Stomach (tissue), 9 donors: ENCODE measurements around the gene KANK2. TPM values are rescaled to one million over a fixed set of nuclear protein-coding genes. Genes with fewer than 3 reads are reported as not detected.

Experiments
- DNase-seq, 2 donors: peaks; one replicate each; pipeline versions ENCODE4 v3.0.0 to v3.0.0-alpha.2; 2013 to 2019
- H3K27ac ChIP-seq, 5 donors: fragments of 200-600 bp in 4 of 5; sonication (generic) in 4 of 5; one replicate each; pipeline ENCODE4 v1.5.1; 2013 to 2019; ENCODE audit warnings: mild to moderate bottlenecking in 1 of 5, moderate library complexity in 1 of 5
- H3K27me3 ChIP-seq, 3 donors: fragments of 200-600 bp; sonication (generic); one replicate each; pipeline ENCODE4 v1.5.1; 2017 to 2019; ENCODE audit warnings: mixed run types in 1 of 3
- H3K36me3 ChIP-seq, 4 donors: fragments of 200-600 bp; sonication (generic); 1 replicate in 3 of 4; 2 replicates in 1 of 4; pipeline ENCODE4 v1.5.1; 2016 to 2019
- H3K4me1 ChIP-seq, 4 donors: fragments of 200-600 bp; sonication (generic); one replicate each; pipeline ENCODE4 v1.5.1; 2016 to 2019
- H3K4me3 ChIP-seq, 4 donors: fragments of 200-600 bp; sonication (generic) in 3 of 4; one replicate each; pipeline ENCODE4 v1.5.1; 2016 to 2019; ENCODE audit warnings: mild to moderate bottlenecking in 1 of 4
- H3K9me3 ChIP-seq, 4 donors: fragments of 200-600 bp; sonication (generic); one replicate each; pipeline ENCODE4 v1.5.1; 2016 to 2019
- EP300 ChIP-seq: sonication (generic); formaldehyde crosslinking; IDR thresholded peaks from one replicate; pipeline ENCODE4 v1.6.1; 2017; ENCODE audit warnings: antibody characterized with exemption
- POLR2A ChIP-seq, 4 donors: fragments of 450-650 bp; IDR thresholded peaks; one replicate each; pipeline ENCODE4 v1.6.1; 2016; ENCODE audit warnings: antibody characterized with exemption in 4 of 4, control low read depth in 2 of 4, mild to moderate bottlenecking in 1 of 4, moderate library complexity in 1 of 4
- POLR2AphosphoS5 ChIP-seq, 3 donors: sonication (generic); formaldehyde crosslinking; IDR thresholded peaks; one replicate each; pipeline ENCODE4 v1.6.1; 2016; ENCODE audit warnings: antibody characterized with exemption in 3 of 3
- WGBS, 5 donors: extraction: QIAGEN DNeasy Blood & Tissue Kit in 3 of 5; methylation state at CpG; one replicate each; pipeline versions ENCODE4 v1.1.5 to v1.1.7; 2013 to 2018; 5-methylcytosine and 5-hydroxymethylcytosine counted together
- intact Hi-C: fragments of 100-400 bp; cut with DNase I; formaldehyde crosslinking; loops from one replicate; pipeline ENCODE4 v1.15.1; 2023; ENCODE audit warnings: low total_unique reads
- polyA plus RNA-seq, 3 donors: library from polyadenylated mRNA; stranded (reverse); fragments of 200-250 nt; gene quantifications; one replicate each; pipeline ENCODE4 v1.2.3, GENCODE V29; 2013
- total RNA-seq, 5 donors: library from RNA; depleted of rRNA; stranded (reverse); fragments of >200 nt; gene quantifications; one replicate each; pipeline versions ENCODE4 v1.1.0 to v1.2.3, GENCODE V29; 2014 to 2016
- TF ChIP-seq, protein P1 (sequence below), 7 experiments: fragments of 450-650 bp in 4 of 7; fragments of 200-600 bp in 3 of 7; sonication (generic) in 3 of 7; IDR thresholded peaks; one replicate each; pipeline ENCODE4 v1.5.1; 2016 to 2019; ENCODE audit warnings: antibody characterized with exemption in 7 of 7, control low read depth in 2 of 7, mild to moderate bottlenecking in 1 of 7
- donor health status: healthy with polysubstance abuse.
- donor health status: Bipolar disorder and iron deficiency.
- donor health status: healthy.

KANK2 gene
- total and polyA plus RNA-seq, 8 donors, result 82.4 to 415 (median 174) TPM

DNA sequence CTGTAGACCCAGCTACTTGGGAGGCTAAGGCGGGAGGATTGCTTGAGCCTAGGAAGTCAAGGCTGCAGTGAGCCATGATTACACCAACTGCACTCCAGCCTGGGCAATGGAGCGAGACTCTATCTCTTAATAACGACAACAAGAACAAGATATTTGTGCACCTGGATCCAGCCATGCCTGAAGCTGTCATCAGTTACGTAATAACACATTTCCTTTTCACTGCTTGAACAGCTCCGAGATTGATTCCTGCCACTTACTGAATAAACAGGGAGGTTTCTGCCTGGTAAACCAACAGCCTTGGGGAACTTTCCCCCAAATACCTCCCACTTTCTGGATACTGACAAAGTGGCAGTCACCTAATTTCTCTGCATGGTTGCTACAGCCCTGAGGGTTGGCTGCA is 5.4 kb downstream of the KANK2 start:
- peak overlapping the region in 4 of 5 donors; percentile 68 to 98 (median 82) for H3K27ac ChIP-seq
- 66 to 89% (median 77%) methylated on average over 5 of the region's 5 CpGs for WGBS, 5 donors
- intact Hi-C loops, result no loop called here
- peak overlapping the region in 1 of 4 donors; percentile 10 for H3K4me3 ChIP-seq
- H3K4me1 ChIP-seq, result peaks cover 68 to 99% (median 89%) of the 10 kb centered on the region in 4 donors
- no peak for DNase-seq
- H3K27me3 ChIP-seq, result no peaks in the 10 kb centered on the region
- H3K36me3 ChIP-seq, result peaks cover 29 to 64% (median 46%) of the 10 kb centered on the region in 4 donors
- H3K9me3 ChIP-seq, result no peaks in the 10 kb centered on the region
- TF ChIP-seq POLR2A (IDR thresholded peaks at IDR 0.05) (no peak), EP300 (no peak), POLR2AphosphoS5 (IDR thresholded peaks at IDR 0.05) (no peak)
- TF ChIP-seq, protein P1, sequence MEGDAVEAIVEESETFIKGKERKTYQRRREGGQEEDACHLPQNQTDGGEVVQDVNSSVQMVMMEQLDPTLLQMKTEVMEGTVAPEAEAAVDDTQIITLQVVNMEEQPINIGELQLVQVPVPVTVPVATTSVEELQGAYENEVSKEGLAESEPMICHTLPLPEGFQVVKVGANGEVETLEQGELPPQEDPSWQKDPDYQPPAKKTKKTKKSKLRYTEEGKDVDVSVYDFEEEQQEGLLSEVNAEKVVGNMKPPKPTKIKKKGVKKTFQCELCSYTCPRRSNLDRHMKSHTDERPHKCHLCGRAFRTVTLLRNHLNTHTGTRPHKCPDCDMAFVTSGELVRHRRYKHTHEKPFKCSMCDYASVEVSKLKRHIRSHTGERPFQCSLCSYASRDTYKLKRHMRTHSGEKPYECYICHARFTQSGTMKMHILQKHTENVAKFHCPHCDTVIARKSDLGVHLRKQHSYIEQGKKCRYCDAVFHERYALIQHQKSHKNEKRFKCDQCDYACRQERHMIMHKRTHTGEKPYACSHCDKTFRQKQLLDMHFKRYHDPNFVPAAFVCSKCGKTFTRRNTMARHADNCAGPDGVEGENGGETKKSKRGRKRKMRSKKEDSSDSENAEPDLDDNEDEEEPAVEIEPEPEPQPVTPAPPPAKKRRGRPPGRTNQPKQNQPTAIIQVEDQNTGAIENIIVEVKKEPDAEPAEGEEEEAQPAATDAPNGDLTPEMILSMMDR (IDR thresholded peaks at IDR 0.05), result no peak

GRCh38 chr19:11191273-11191755 is 6.0 kb downstream of the KANK2 start:
- TF ChIP-seq, protein P1 (IDR thresholded peaks at IDR 0.05), result no peak
- TF ChIP-seq POLR2A (IDR thresholded peaks at IDR 0.05) (no peak), POLR2AphosphoS5 (IDR thresholded peaks at IDR 0.05) (peak in 1 of 3 donors; percentile 67), EP300 (no peak)
- Histone ChIP-seq H3K4me1 (peaks cover 62 to 100% (median 87%) of the 10 kb centered on the region in 4 donors), H3K9me3 (no peaks in the 10 kb centered on the region), H3K36me3 (peaks cover 31 to 70% (median 49%) of the 10 kb centered on the region in 4 donors), H3K4me3 (no peak overlapping the region), H3K27ac (peak overlapping the region; percentile 12 to 98 (median 69)), H3K27me3 (no peaks in the 10 kb centered on the region)
- peak; percentile 36 to 57 for DNase-seq
- 44 to 69% (median 52%) methylated on average over 5 to 8 of the region's 8 CpGs for WGBS, 5 donors
- intact Hi-C loops, result no loop called here

- H3K27ac ChIP-seq, result peak overlapping the region in 4 of 5 donors; percentile 68 to 98 (median 82)
- intact Hi-C loops, result no loop called here
- peaks cover 36 to 78% (median 55%) of the 10 kb centered on the region in 4 donors for H3K36me3 ChIP-seq
- no peak for DNase-seq
- 73 to 87% (median 79%) methylated on average over 8 of the region's 8 CpGs for WGBS, 5 donors
- H3K9me3 ChIP-seq, result no peaks in the 10 kb centered on the region
- no peak overlapping the region for H3K4me3 ChIP-seq
- H3K4me1 ChIP-seq, result peaks cover 64 to 100% (median 87%) of the 10 kb centered on the region in 4 donors
- TF ChIP-seq POLR2A (IDR thresholded peaks at IDR 0.05) (no peak), POLR2AphosphoS5 (IDR thresholded peaks at IDR 0.05) (no peak), EP300 (no peak)
- TF ChIP-seq, protein P1 (IDR thresholded peaks at IDR 0.05), result no peak
- H3K27me3 ChIP-seq, result no peaks in the 10 kb centered on the region
Measured at GRCh38 chr19:11190501-11190900, 6.8 kb downstream of the KANK2 start.

- peak overlapping the region in 4 of 5 donors; percentile 63 to 98 (median 82) for H3K27ac ChIP-seq
- 87 to 94% (median 90%) methylated on average over 9 of the region's 9 CpGs for WGBS, 5 donors
- intact Hi-C loops, result no loop called here
- TF ChIP-seq POLR2A (IDR thresholded peaks at IDR 0.05) (no peak), POLR2AphosphoS5 (IDR thresholded peaks at IDR 0.05) (no peak), EP300 (no peak)
- TF ChIP-seq, protein P1 (IDR thresholded peaks at IDR 0.05), result no peak
- H3K4me3 ChIP-seq, result no peak overlapping the region
- DNase-seq, result no peak
- H3K4me1 ChIP-seq, result peaks cover 56 to 95% (median 79%) of the 10 kb centered on the region in 4 donors
- H3K36me3 ChIP-seq, result peaks cover 14 to 83% (median 41%) of the 10 kb centered on the region in 4 donors
- H3K9me3 ChIP-seq, result no peaks in the 10 kb centered on the region
- no peaks in the 10 kb centered on the region for H3K27me3 ChIP-seq
Measured at GRCh38 chr19:11187441-11187840, 9.9 kb downstream of the KANK2 start.
